PC-9 (cell line): Measurements from ENCODE around the gene LIN28B.

Experiments used
- EZH2 ChIP-seq: fragments of 200-600 bp; sonication (generic); IDR thresholded peaks from 2 replicates; pipeline ENCODE4 v1.8.0; 2017; ENCODE audit warnings: antibody characterized with exemption, low read depth
- TF ChIP-seq, protein P1 (sequence below): fragments of 200-600 bp; sonication (generic); conservative IDR thresholded peaks from 2 replicates; pipeline ENCODE4 v1.6.1; 2017; ENCODE audit warnings: mixed run types, antibody characterized with exemption, mild to moderate bottlenecking, moderate library complexity

DNA sequence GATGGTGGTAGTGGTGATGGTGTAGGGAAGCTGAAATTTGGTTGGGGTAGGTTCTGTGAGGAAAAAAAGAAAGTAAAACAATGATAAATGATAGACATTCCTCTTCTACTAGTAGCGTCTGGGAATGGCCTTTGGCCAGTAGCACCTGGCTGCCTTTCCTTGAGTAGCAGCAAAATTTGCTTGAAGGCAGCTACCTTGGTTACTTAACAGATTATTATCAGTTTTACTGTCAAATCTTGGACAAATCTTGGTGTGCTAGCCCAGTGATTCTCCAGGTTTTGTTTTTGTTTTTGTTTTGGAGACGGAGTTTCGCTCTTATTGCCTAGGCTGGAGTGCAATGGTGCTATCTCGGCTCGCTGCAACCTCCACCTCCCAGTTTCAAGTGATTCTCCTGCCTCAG is 26.4 kb downstream of the LIN28B start:
- TF ChIP-seq, protein P1, sequence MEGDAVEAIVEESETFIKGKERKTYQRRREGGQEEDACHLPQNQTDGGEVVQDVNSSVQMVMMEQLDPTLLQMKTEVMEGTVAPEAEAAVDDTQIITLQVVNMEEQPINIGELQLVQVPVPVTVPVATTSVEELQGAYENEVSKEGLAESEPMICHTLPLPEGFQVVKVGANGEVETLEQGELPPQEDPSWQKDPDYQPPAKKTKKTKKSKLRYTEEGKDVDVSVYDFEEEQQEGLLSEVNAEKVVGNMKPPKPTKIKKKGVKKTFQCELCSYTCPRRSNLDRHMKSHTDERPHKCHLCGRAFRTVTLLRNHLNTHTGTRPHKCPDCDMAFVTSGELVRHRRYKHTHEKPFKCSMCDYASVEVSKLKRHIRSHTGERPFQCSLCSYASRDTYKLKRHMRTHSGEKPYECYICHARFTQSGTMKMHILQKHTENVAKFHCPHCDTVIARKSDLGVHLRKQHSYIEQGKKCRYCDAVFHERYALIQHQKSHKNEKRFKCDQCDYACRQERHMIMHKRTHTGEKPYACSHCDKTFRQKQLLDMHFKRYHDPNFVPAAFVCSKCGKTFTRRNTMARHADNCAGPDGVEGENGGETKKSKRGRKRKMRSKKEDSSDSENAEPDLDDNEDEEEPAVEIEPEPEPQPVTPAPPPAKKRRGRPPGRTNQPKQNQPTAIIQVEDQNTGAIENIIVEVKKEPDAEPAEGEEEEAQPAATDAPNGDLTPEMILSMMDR: no peak
- no peak for TF ChIP-seq EZH2
